T-cell (primary cell): ENCODE results near the gene ZNF460. TPM values are rescaled to one million over a fixed set of nuclear protein-coding genes. Genes with fewer than 3 reads are reported as not detected.

Experiments used
- ATAC-seq, 4 experiments: fragments of 200-7000 bp in 3 of 4; fragments of 150-1000 bp in 1 of 4; cut with Tn5 transposase; replicated peaks in 1 of 4; 1 replicate in 3 of 4; 2 replicates in 1 of 4; pipeline ENCODE4 v1.10.0; 2021; ENCODE audit warnings: moderate library complexity in 3 of 4, mild to moderate bottlenecking in 2 of 4, moderate number of reproducible peaks in 1 of 4
- CTCF ChIA-PET, 2 donors: fragments of 300-600 bp; sonication (Branson Sonifier 250); formaldehyde crosslinking; loops; one replicate each; lab custom pipeline; 2022; ENCODE audit warnings: antibody characterized with exemption in 2 of 2; lab: Charles Lee
- POLR2A ChIA-PET, 2 donors: fragments of 300-600 bp; sonication (Branson Sonifier 250); formaldehyde crosslinking; loops; one replicate each; lab custom pipeline; 2022; ENCODE audit warnings: antibody characterized with exemption in 2 of 2; lab: Charles Lee
- DNase-seq, 35 experiments: peaks; one replicate each; pipeline versions ENCODE4 v3.0.0 to v3.0.0-alpha.2; 2013 to 2023
- H3K27ac ChIP-seq: one replicate; pipeline ENCODE4 v1.5.1; 2013; ENCODE audit warnings: low read length
- H3K27me3 ChIP-seq, 2 experiments: replicated peaks in 1 of 2; 1 replicate in 1 of 2; 2 replicates in 1 of 2; pipeline versions ENCODE4 v1.6.1 to v1.7.0; 2013; ENCODE audit warnings: low read length in 1 of 2, mixed read lengths in 1 of 2; ENCODE audit not compliant: control insufficient read depth in 2 of 2, insufficient read depth in 2 of 2; ENCODE audit errors: extremely low read depth in 1 of 2
- H3K36me3 ChIP-seq, 2 donors: 1 replicate in 1 of 2; 2 replicates in 1 of 2; pipeline versions ENCODE4 v1.6.1 to v1.7.0; 2013; ENCODE audit warnings: low read length in 1 of 2; ENCODE audit not compliant: control insufficient read depth in 2 of 2, insufficient read depth in 1 of 2; ENCODE audit errors: extremely low read depth in 1 of 2
- H3K4me1 ChIP-seq, 2 experiments: 1 replicate in 1 of 2; 2 replicates in 1 of 2; pipeline versions ENCODE4 v1.6.1 to v1.7.0; 2013; ENCODE audit warnings: low read length in 2 of 2, mixed read lengths in 1 of 2; ENCODE audit not compliant: insufficient read depth in 2 of 2, control insufficient read depth in 1 of 2; ENCODE audit errors: extremely low read depth in 1 of 2
- H3K4me3 ChIP-seq, 2 donors: 1 replicate in 1 of 2; 2 replicates in 1 of 2; pipeline versions ENCODE4 v1.5.1 to v1.7.0; 2013; ENCODE audit warnings: mild to moderate bottlenecking in 2 of 2, low read length in 1 of 2, moderate library complexity in 1 of 2; ENCODE audit not compliant: control insufficient read depth in 1 of 2; ENCODE audit errors: extremely low read depth in 1 of 2
- H3K9me3 ChIP-seq: 2 replicates; pipeline ENCODE4 v1.7.0; 2013
- H3K27ac Mint-ChIP-seq, 2 donors: one replicate each; pipeline ENCODE4 v1.8.0; 2020 to 2021; ENCODE audit warnings: mild to moderate bottlenecking in 2 of 2, mixed read lengths in 2 of 2
- H3K27me3 Mint-ChIP-seq, 2 donors: one replicate each; pipeline ENCODE4 v1.8.0; 2021 to 2022; ENCODE audit warnings: mixed read lengths in 2 of 2
- H3K36me3 Mint-ChIP-seq: one replicate; pipeline ENCODE4 v1.8.0; 2021; ENCODE audit warnings: mixed read lengths
- H3K4me1 Mint-ChIP-seq, 3 donors: one replicate each; pipeline ENCODE4 v1.8.0; 2020 to 2022; ENCODE audit warnings: mixed read lengths in 3 of 3, mild to moderate bottlenecking in 1 of 3
- H3K4me3 Mint-ChIP-seq, 3 donors: one replicate each; pipeline ENCODE4 v1.8.0; 2020 to 2022; ENCODE audit warnings: mild to moderate bottlenecking in 3 of 3, mixed read lengths in 3 of 3, moderate library complexity in 3 of 3
- H3K9me3 Mint-ChIP-seq, 3 donors: one replicate each; pipeline ENCODE4 v1.8.0; 2020 to 2022; ENCODE audit warnings: mixed read lengths in 3 of 3
- WGBS: methylation state at CpG from one replicate; pipeline ENCODE4 v1.1.5; 2013; ENCODE audit warnings: missing lambda C conversion rate; ENCODE audit not compliant: insufficient coverage; 5-methylcytosine and 5-hydroxymethylcytosine counted together
- total RNA-seq, 35 experiments: library from RNA in 6 of 35; stranded (reverse) in 6 of 35; fragments of 120-200 nt in 1 of 35; gene quantifications; one replicate each; pipeline versions ENCODE4 v1.2.1 to v1.2.4 and lab custom pipeline; 2013 to 2026

Gene ZNF460
- total RNA-seq, 5 donors from 2014 or later (not counting 1 experiment from before 2014, with no cell fraction given), result 65.2 to 77.3 (median 66.0) TPM

DNA sequence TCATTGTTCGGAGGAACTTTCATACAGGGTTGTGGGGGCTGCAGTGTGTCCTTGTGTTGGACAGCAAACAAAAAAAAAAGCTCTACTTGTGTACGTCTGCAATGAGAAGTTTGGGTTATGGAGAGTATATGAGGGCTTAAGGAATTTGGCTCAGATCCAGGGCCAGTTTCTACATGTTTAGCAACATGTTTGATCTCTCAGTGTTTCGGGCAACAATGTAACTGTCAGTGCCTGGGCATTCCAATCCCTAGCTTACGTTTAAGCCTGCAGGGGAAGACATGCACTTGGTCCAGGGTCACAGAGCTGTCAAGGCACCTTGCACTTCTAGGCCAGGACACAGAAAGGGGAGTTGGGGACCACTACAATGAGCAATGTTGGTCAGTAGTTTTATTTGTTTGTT is 53.9 kb downstream of the ZNF460 start:
- Histone ChIP-seq H3K4me3 (no peak overlapping the region), H3K4me1 (no peaks in the 10 kb centered on the region), H3K9me3 (peaks cover under 1% of the 10 kb centered on the region), H3K27me3 (no peaks in the 10 kb centered on the region), H3K27ac (no peak overlapping the region), H3K36me3 (peaks cover 1 to 3% of the 10 kb centered on the region in 2 donors)
- Mint-ChIP-seq H3K27me3 (no peaks in the 10 kb centered on the region), H3K4me1 (no peaks in the 10 kb centered on the region), H3K9me3 (peaks cover 0 to 41% (median 30%) of the 10 kb centered on the region in 3 donors), H3K4me3 (no peak overlapping the region), H3K27ac (no peak overlapping the region), H3K36me3 (peaks cover 35% of the 10 kb centered on the region)
- POLR2A ChIA-PET, result no interaction called here
- DNase-seq (no peak), ATAC-seq (no peak)
- WGBS, result 100% methylated on average over 4 of the region's 4 CpGs
- CTCF ChIA-PET, result no interaction called here

DNA sequence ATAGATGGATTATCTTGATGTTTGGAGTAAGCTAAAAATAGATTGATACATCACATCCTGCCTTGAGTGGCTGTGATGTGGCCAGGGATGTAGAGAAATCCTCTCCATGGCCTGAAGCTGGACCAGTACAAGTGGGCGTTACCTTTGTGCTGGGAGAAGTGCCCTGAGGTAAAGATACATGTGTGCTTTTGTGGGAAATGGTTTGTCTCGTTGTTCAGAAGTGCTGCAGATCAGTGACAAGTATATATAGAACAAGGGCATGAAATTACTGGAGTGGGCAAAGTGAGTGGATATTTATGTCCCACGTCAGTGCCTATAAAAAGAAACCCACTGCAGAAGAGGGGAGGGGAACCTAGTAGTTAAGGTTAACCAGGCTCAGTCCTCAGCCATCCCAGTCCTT is 58.6 kb downstream of the ZNF460 start:
- WGBS, result 75% methylated on average over 2 of the region's 3 CpGs

DNA sequence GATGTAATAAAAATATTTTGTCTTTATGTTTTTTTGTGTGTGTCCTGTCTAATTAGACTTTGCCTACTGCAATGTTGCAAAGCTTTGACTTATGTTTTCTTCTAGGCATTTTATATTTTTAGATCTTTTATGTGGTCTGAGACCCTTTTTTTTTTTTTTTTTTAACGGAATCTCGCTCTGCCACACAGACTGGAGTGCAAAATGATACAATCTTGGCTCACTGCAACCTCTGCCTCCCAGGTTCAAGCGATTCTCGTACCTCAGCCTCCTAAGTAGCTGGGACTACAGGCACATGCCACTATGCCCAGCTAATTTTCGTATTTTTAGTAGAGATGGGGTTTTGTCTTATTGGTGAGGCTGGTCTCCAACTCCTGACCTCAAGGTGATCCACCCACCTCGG is 62.3 kb downstream of the ZNF460 start:
- peaks cover 5 to 26% (median 13%) of the 10 kb centered on the region in 3 donors for H3K9me3 Mint-ChIP-seq
- no peaks in the 10 kb centered on the region for H3K9me3 ChIP-seq
- ATAC-seq, result no peak

More for the DNA sequence above, 58.6 kb downstream of the ZNF460 start:
- H3K4me1 ChIP-seq, result no peaks in the 10 kb centered on the region
- Mint-ChIP-seq H3K4me3 (no peak overlapping the region), H3K4me1 (no peaks in the 10 kb centered on the region), H3K36me3 (peaks cover 17% of the 10 kb centered on the region), H3K9me3 (peaks cover 5 to 39% (median 24%) of the 10 kb centered on the region in 3 donors), H3K27ac (no peak overlapping the region), H3K27me3 (no peaks in the 10 kb centered on the region)
- H3K27ac ChIP-seq, result no peak overlapping the region
- POLR2A ChIA-PET, result no interaction called here
- no peaks in the 10 kb centered on the region for H3K9me3 ChIP-seq
- ATAC-seq, result no peak
- CTCF ChIA-PET, result no interaction called here
- no peaks in the 10 kb centered on the region for H3K36me3 ChIP-seq
- H3K4me3 ChIP-seq, result no peak overlapping the region
- DNase-seq, result no peak
- H3K27me3 ChIP-seq, result no peaks in the 10 kb centered on the region

More for the DNA sequence above, 62.3 kb downstream of the ZNF460 start:
- H3K36me3 Mint-ChIP-seq, result peaks cover 9% of the 10 kb centered on the region
- no peak overlapping the region for H3K27ac Mint-ChIP-seq
- no peaks in the 10 kb centered on the region for H3K36me3 ChIP-seq
- no peak overlapping the region for H3K4me3 ChIP-seq
- H3K27ac ChIP-seq, result no peak overlapping the region
- H3K27me3 ChIP-seq, result peaks cover 0 to 7% of the 10 kb centered on the region in 2 experiments
- ChIA-PET CTCF (no interaction called here), POLR2A (no interaction called here)
- WGBS, result no CpG with 5 or more reads among the region's 6 CpGs
- no peak overlapping the region for H3K4me3 Mint-ChIP-seq
- H3K4me1 ChIP-seq, result no peaks in the 10 kb centered on the region
- H3K4me1 Mint-ChIP-seq, result no peaks in the 10 kb centered on the region
- H3K27me3 Mint-ChIP-seq, result peaks cover 0 to 8% of the 10 kb centered on the region in 2 donors
- no peak for DNase-seq

Other genes with a start within 250 kb of the ZNF460 start
- gene USP29, start 160.5 kb upstream of the ZNF460 start, total RNA-seq, result not detected
- gene ZIM3, start 135.3 kb upstream of the ZNF460 start, total RNA-seq, result not detected
- not detected for gene DUXA, start 113.0 kb upstream of the ZNF460 start, total RNA-seq
- 10 to 100 TPM; 39.2 to 72.9 (median 70.2) TPM for gene ZNF264, start 89.0 kb upstream of the ZNF460 start, total RNA-seq
- 1 to 10 TPM in 3 of 5 donors, under 1 TPM in 2; 0.39 to 1.2 (median 1.1) TPM for gene AURKC, start 49.5 kb upstream of the ZNF460 start, total RNA-seq
- gene ZNF805, start 39.9 kb upstream of the ZNF460 start, total RNA-seq, result 10 to 100 TPM; 18.6 to 30.6 (median 19.3) TPM
- gene ZNF543, start 40.0 kb downstream of the ZNF460 start, total RNA-seq, result 10 to 100 TPM in 1 of 5 donors, 1 to 10 TPM in 4; 3.9 to 11.1 (median 7.9) TPM
- 10 to 100 TPM in 3 of 5 donors, 1 to 10 TPM in 2; 7.1 to 14.3 (median 11.8) TPM for gene ZNF304, start 70.8 kb downstream of the ZNF460 start, total RNA-seq
- 10 to 100 TPM in 2 of 5 donors, 1 to 10 TPM in 3; 7.1 to 11.4 (median 9.6) TPM for gene TRAPPC2B, start 83.1 kb downstream of the ZNF460 start, total RNA-seq
- gene ZNF547, start 83.1 kb downstream of the ZNF460 start, total RNA-seq, result 1 to 10 TPM in 3 of 5 donors, under 1 TPM in 2; 0.77 to 4.8 (median 3.5) TPM
- 100 to 1,000 TPM in 2 of 5 donors, 10 to 100 TPM in 3; 57.3 to 110 (median 82.8) TPM for gene ZNF548, start 109.4 kb downstream of the ZNF460 start, total RNA-seq
- gene ZNF17, start 130.7 kb downstream of the ZNF460 start, total RNA-seq, result 10 to 100 TPM; 10.0 to 27.8 (median 21.2) TPM
- 10 to 100 TPM in 3 of 5 donors, 1 to 10 TPM in 2; 6.8 to 21.3 (median 18.2) TPM for gene ZNF749, start 154.8 kb downstream of the ZNF460 start, total RNA-seq
- gene VN1R1, start 176.7 kb downstream of the ZNF460 start, total RNA-seq, result under 1 TPM in 3 of 5 donors, not detected in 2; 0.41 to 0.61 (median 0.53) TPM
- gene ZNF772, start 197.1 kb downstream of the ZNF460 start, total RNA-seq, result 10 to 100 TPM in 1 of 5 donors, 1 to 10 TPM in 4; 2.3 to 12.1 (median 9.4) TPM
- 10 to 100 TPM in 4 of 5 donors, 1 to 10 TPM in 1; 6.3 to 24.5 (median 21.5) TPM for gene ZNF419, start 207.3 kb downstream of the ZNF460 start, total RNA-seq
- 10 to 100 TPM; 10.3 to 25.6 (median 18.7) TPM for gene ZNF773, start 219.5 kb downstream of the ZNF460 start, total RNA-seq
- 10 to 100 TPM in 4 of 5 donors, 1 to 10 TPM in 1; 9.0 to 17.4 (median 16.0) TPM for gene ZNF549, start 246.9 kb downstream of the ZNF460 start, total RNA-seq